GM21423 (cell line): ENCODE data around the gene PLAAT1.

ENCODE experiments used
- ATAC-seq: cut with Tn5 transposase; IDR thresholded peaks from one replicate; pipeline ENCODE4 v1.9.1; 2021; ENCODE audit warnings: mild to moderate bottlenecking, moderate library complexity; ENCODE audit not compliant: unreplicated experiment

The PLAAT1 gene

DNA sequence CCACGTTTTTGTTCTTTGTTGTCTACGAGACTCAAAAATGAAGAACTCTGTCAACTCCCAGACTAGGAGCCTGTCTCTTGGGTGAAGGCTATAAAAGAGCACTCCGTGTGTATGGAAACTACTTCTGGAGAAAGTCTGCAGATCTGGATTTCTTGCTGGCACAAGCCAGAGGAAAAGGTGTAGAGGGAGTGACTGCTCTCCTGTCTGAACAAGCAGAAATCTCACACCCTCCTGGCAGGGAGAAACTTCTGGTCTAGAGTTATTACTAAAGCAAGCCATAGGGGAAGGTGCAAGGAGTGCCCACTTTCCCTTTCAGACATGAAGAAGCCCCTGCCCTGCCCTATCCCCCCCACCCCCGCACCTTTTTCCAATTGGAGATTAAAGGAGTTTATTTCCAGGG lies 9.5 kb downstream of the PLAAT1 start:
- ATAC-seq = no peak

DNA sequence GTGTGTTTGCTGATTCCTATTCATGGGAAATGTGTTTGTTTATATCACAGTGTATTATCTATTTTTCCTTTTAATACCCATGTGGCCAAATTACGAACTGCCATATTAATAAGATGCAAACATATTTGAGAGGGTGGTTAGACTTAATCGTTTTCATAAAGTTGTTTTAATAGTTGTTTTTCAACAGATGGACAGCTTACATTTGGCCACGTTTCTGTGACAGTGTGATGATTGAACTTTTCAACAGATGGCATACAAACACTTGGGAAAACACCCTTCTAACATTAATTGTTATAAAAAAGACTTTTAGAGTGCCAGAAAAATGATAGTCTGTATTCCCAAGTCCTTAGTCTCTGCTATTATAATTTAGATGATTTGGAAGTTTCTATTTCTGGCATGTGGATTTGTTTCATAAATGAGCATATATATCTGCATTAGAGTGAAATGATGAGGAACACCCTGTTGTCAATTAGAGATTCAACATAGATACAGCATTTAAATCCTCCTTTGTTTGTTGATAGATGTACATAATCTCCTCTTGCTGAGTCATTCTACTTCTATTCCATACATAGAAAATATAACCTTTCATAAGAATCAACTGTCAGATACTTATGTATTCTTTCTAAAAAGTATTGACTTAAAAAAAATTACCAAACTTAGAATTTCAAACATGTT lies 13.1 kb downstream of the PLAAT1 start:
- ATAC-seq = no peak

DNA sequence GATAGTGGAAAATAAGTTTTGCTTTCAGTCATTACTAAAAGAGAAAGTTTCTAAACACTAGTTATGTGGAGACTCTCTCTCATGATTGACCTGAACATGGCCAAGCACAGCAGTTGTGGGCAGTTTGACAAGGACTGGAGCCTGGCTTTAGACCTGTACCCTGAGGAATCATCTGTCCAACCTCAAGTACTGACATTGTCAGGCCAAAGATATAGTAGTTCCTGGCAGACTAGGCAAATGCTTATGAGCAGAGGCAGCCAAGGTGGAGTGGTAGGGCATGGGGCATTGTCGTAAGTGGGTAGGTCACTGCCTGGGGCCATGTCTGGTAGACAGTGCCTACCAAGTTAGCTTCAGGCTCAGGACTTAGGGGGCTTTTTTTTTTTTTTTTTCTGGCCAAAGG lies 20.9 kb downstream of the PLAAT1 start:
- ATAC-seq = no peak

DNA sequence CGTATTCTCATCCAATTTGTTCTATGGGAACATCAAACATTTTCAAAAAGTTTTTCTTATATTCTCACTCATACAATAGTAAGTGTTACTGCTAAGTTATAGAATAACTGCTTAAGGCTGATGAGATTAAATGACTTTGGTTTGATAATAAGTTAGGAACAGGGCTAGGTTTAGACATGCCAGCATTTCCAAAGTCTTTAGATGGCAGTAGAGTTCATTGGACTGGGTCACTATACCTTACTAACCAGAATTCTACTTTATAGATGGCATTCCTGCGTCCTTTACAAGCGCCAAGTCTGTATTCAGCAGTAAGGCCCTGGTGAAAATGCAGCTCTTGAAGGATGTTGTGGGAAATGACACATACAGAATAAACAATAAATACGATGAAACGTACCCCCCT lies 21.7 kb downstream of the PLAAT1 start:
- ATAC-seq = no peak

DNA sequence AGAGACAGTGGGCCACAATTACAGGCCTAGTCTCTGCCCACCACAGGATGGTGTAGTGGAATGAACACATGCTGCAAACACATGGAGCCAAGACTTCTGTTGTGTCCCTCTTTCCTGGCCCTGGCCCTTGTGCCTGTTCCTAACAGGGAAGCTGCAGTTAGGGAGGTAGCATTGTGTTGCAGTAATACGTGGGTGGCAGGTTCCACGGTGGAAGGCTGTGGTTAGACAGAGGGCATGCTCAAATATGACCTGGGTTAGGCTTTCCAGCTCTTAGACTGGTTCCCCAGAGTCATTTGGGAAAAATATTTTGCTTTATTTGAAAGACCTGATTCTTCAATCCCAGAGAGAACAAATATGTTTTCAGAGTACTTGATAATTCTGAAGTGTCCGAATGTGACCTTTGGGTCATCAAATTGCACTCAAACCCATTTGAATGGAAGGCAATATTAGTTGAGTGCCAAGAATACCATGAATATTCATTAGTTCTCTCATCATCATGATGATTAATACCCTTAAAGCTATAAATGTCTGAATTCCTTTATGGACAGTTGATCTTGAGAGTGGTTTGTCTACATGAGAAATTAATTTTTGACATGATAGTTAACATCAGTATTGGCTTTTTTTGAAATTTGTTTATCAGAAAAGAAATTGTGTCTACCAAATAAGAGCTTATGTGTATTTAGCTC lies 28.5 kb downstream of the PLAAT1 start:
- no peak for ATAC-seq

DNA sequence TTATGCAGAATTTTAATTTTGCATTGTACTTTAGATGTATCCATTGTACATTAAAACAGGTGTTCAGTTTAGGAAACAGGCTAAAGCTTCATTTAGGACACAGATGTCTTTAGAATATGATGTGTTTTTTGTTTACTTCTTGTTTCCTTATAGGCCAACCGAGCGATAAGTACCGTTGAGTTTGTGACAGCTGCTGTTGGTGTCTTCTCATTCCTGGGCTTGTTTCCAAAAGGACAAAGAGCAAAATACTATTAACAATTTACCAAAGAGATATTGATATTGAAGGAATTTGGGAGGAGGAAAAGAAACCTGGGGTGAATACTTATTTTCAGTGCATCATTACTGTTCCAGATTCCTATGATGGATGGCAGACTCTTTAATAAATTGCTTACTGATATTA lies 29.4 kb downstream of the PLAAT1 start:
- no peak for ATAC-seq

DNA sequence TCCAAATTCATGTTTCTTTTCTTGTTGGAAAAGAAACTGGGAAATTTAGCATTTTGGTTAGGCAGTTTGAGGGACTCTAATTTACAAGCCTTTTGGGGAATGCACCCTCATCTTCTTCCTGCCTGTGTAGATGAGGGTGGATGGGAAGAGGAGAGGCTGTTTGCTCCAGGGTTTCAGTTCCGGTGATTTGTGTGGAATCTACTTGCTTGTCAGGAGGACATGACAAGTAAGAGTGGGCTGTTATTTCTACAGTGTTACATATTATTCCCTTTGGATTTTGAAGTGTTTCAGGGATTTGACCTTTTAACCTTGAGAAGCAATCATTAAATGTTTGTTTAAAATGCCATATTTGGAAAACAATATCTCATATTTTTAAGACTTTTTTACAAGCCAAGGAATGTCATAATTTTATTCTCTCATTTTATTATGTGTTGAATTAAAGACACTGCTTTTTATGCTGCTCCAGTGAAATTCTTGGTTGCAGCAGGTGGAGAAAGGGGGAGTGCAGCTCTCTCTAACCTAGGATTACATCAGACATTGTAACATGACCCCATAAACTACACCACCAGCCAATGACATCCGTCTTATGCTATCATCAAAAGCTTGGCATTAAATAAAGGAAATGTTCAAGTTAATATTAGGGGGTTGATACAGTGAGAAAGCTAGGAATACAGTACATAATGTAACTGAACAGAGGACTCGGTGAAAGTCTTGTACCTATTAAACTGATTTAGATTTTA lies 30.2 kb downstream of the PLAAT1 start:
- no peak for ATAC-seq

DNA sequence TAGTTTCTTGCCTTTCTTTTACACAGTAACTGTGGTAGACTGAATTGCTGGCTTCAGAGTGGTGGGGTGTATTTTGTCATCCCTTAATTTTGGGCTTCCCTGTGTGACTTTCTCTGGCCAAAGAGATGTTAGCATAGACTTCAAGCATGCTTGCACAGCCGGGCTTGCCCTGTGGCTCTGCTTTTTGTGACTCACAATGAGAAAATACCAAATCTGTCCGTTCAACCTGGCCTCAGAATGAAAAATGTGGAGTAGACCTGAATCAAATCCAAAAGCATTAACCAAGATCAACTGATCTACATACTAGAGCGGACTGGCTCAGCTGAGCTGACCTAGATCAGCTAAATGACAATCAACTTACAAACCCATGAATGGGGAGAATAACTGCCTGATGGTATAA lies 51.4 kb downstream of the PLAAT1 start:
- ATAC-seq = no peak

DNA sequence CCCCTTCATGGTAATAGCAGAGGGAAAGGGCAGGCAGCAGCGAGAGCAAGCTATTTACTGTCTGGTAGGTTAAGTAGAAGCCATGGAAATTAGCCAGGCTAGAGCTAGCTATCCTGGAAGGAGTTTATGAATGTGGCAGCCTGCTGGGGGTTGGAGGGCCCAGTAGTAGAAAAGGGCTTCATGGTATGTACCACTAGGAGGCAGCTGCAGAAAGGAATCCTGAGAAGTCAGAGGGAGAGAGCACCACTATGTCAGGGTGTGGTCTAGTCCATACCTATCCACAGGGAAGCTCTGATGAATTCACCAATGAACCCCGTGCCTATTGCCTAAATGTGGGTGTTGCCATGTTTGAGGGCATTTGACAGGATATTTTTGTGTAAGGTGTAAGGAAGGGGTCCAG lies 55.0 kb downstream of the PLAAT1 start:
- no peak for ATAC-seq

DNA sequence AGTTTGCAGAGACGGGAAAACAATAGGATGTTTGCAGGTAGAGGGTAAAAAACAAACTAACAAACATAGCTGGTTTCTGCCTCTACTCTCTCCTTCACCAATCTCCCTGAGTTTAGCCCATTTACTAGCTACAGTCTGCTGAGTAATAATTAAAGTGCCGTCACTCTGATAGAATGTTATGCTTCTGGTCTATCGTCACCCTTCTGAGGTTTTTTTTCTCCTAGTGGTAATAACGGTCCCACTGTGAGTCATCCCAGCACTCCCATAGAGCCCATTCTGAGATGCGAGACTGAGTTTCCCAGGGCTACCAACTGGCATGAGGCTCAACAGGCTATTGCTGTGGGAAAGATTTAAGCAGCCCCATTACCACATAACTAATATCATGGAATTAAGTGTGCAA lies 56.4 kb downstream of the PLAAT1 start:
- ATAC-seq = no peak

DNA sequence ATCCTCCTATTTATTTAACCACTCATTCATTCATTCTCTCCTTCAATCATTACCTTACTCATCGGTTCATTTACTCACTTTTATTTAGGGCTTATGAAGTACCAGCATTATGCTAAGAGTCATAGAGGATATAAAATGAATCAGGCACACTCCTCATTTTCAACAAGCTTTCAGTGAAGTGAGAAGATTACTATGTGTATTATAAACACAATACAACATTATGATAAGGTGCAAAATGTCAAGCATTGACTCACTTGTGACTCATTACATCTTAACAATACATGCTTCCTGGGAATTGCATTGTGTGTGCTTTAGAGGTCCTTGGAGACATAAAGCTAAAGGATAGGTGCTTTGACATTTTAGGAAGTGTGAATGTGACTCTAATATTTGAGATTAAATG lies 60.4 kb downstream of the PLAAT1 start:
- ATAC-seq = no peak

DNA sequence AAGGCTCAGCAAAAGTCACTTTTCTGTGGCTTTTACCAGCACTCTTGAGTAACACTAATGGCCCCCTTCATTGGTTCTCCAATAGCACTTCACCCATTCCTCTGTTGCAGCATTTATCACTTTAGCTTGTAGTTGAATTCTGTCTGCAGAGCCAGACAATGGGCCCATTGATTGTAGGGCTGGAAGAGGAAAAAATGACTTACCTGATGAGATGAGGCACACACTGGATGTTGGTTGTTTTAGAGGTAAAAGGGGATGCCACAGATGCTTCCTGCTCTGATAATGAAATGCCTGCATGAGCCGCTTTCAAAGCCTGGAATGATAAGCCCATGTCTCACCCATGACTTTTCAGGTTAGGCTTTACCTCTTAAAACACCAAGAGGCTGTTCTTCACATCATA lies 64.3 kb downstream of the PLAAT1 start:
- ATAC-seq = no peak

DNA sequence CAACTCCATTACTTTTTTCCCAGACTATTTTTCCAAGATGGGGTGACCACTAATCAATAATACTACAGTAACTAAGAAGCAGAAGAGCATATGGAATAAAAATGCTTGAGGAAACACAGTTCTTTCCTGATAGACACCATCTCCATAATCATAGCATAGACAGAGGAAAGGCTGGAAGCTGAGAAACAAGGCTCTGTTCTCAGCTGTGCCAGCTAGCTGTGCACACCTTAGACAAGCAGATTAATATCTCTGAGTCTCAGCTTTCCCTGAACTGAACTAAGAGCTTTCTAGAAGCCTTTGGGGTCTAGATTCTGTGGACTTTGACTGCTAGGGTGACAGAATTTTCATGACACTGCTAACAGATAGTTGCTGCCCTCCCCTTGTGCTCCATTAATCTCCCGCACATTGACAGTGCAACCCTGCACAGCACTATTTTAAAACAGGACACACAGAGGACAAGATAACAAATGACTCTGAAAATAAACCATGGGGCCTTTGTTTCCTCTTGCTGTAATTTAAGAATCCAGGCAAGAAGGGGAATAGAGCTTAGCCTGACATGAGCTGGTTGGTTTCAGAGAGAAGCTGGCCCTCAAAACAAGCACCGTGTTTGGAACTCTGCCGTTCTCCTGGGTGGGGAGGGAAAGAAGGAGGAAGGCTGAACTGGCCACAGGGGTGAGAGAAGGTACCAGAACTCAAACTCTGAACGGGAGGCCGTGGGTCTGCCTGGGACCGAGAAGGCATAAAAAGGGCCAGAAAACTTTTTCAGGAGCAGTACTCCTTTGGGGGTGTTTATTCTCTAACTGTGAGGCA lies 70.1 kb downstream of the PLAAT1 start:
- no peak for ATAC-seq

DNA sequence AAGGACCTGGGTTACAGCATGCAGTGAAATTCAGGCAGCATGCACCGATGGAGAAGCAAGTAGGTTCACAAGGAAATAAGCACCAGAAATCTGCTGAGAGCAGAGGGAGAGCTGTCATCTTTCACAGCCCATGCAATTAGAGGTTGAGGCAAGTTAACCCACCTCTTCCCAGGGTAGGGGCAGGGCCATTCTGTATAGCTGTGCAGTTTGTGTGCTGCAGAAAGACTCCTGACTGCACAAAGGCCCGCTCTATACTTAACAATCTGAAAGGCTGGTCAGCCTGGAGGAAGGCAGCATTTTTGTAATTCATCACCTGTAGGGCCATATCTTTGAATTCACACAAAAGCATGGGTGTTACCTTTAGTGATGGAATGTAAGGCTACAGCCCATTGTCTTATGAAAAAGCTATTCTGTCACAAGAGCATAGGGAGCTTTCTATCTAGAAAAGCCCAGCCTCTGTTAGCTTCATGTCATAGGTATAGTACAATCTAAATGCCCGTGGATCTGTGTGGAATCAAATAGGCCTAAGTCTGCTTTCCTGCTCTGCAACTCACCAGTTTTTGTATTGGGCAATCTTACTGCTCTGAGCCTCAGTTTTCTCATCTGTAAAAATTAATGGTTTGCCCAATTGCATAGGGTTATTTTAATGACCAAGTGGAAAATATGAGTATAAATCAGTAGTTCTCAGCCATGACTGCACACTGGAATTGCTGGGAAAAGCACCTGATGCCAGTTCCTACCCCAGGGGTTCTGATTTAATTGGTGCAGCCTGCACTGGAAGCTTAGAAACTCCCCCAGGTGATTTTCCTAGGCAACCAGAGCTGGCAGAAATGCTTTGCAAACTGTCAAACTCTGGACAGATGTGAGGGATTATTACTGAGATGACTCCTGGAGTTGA lies 72.3 kb downstream of the PLAAT1 start:
- no peak for ATAC-seq

DNA sequence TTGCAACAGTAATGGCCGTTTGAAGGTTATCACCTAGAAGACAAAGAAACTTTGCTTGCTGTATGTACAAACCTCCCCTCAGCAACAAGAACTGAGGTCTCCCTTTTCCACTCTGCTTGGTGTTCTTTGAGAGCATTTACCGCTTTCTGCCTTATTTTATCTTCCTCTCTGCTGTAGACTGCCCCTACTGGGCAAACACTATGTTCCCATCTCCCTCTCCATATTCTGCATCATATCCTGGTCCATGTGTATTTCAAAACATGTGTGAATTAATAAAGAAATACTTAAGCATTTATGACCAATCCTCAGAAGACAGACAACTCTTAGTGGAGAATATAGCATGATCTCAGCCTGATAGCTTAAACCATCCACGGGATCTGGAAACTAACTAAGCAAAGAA lies 73.1 kb downstream of the PLAAT1 start:
- no peak for ATAC-seq

DNA sequence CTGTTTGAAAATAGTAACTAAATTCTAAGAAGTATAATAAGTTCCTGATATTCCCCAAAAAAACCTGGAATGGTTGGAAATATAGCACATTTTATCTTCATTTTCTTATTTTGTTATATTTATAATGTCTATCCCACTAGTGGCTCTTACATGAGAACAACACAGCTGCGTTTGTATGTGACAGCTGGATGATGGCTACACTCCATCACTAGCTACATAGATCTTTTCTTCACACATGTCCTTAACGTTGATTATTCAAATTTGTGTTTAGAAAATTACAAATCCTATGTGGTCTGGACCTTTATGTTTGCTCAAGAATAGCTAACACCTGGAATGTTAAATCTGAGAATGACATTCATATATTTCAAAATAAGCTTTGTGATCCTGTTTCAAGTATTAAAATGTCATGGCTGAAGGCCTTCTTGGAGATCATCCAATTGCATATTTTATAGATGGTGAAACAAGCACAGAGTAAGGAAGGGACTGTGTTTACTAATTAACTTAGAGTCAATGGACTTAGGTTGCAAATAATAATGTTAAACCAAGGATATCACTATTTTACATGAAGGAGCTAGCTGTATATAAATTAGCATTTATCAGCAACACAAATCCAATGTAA lies 76.8 kb downstream of the PLAAT1 start:
- no peak for ATAC-seq
